Nephron progenitor cell (in vitro differentiated cells): ENCODE measurements around the gene MFAP3.
"Not testable (repeated sequence)": the region's sequence is repeated elsewhere in the genome, so short reads cannot be mapped to it uniquely, and the experiment has no call there.

ENCODE experiments used
- DNase-seq: peaks from one replicate; pipeline ENCODE4 v3.0.0; 2021
- H3K27ac Mint-ChIP-seq: 2 replicates; pipeline ENCODE4 v1.8.0; 2021; ENCODE audit warnings: mild to moderate bottlenecking, moderate library complexity, mixed read lengths
- H3K27me3 Mint-ChIP-seq: 2 replicates; pipeline ENCODE4 v1.8.0; 2021; ENCODE audit warnings: mild to moderate bottlenecking, low read depth, mixed read lengths; ENCODE audit not compliant: poor library complexity
- H3K36me3 Mint-ChIP-seq: 2 replicates; pipeline ENCODE4 v1.8.0; 2021; ENCODE audit warnings: low read depth, mixed read lengths
- H3K4me1 Mint-ChIP-seq: 2 replicates; pipeline ENCODE4 v1.8.0; 2021; ENCODE audit warnings: mixed read lengths
- H3K4me3 Mint-ChIP-seq: 2 replicates; pipeline ENCODE4 v1.8.0; 2021; ENCODE audit warnings: mild to moderate bottlenecking, moderate library complexity, mixed read lengths
- H3K9me3 Mint-ChIP-seq: 2 replicates; pipeline ENCODE4 v1.8.0; 2021; ENCODE audit warnings: mild to moderate bottlenecking, moderate library complexity, mixed read lengths
- CTCF ChIP-seq: fragments of 200-600 bp; sonication (generic); IDR thresholded peaks from 2 replicates; pipeline ENCODE4 v1.5.0; 2021; ENCODE audit warnings: antibody characterized with exemption

Gene MFAP3

GRCh38 chr5:154065971-154066370, 27.2 kb downstream of the MFAP3 start:
- peaks cover 12% of the 10 kb centered on the region for H3K27me3 Mint-ChIP-seq
- no peak overlapping the region for H3K4me3 Mint-ChIP-seq
- TF ChIP-seq CTCF: no peak
- H3K9me3 Mint-ChIP-seq: peaks cover 30% of the 10 kb centered on the region
- peaks cover under 1% of the 10 kb centered on the region for H3K4me1 Mint-ChIP-seq
- H3K27ac Mint-ChIP-seq: no peak overlapping the region
- peaks cover 39% of the 10 kb centered on the region for H3K36me3 Mint-ChIP-seq
- DNase-seq: no peak

GRCh38 chr5:154069854-154070253, 31.1 kb downstream of the MFAP3 start:
- H3K4me3 Mint-ChIP-seq, DNase-seq, H3K27ac Mint-ChIP-seq: not testable (repeated sequence)
- peaks cover 30% of the 10 kb centered on the region for H3K36me3 Mint-ChIP-seq
- H3K4me1 Mint-ChIP-seq: peaks cover 26% of the 10 kb centered on the region
- H3K27me3 Mint-ChIP-seq: peaks cover 23% of the 10 kb centered on the region
- peaks cover 30% of the 10 kb centered on the region for H3K9me3 Mint-ChIP-seq

GRCh38 chr5:154071799-154072413, 33.1 kb downstream of the MFAP3 start:
- TF ChIP-seq CTCF: no peak
- peaks cover 29% of the 10 kb centered on the region for H3K36me3 Mint-ChIP-seq
- DNase-seq: no peak

GRCh38 chr5:154072414-154073171, 33.8 kb downstream of the MFAP3 start:
- H3K4me3 Mint-ChIP-seq: no peak overlapping the region
- TF ChIP-seq CTCF: peak; percentile 95
- peaks cover 32% of the 10 kb centered on the region for H3K27me3 Mint-ChIP-seq
- H3K4me1 Mint-ChIP-seq: peaks cover 26% of the 10 kb centered on the region
- peak overlapping the region; percentile 43 for H3K27ac Mint-ChIP-seq
- peak; percentile 91 for DNase-seq
- peaks cover 29% of the 10 kb centered on the region for H3K9me3 Mint-ChIP-seq
- H3K36me3 Mint-ChIP-seq: peaks cover 29% of the 10 kb centered on the region

More at GRCh38 chr5:154071799-154072413, 33.1 kb downstream of the MFAP3 start:
- H3K9me3 Mint-ChIP-seq: peaks cover 29% of the 10 kb centered on the region
- peaks cover 32% of the 10 kb centered on the region for H3K27me3 Mint-ChIP-seq
- H3K4me1 Mint-ChIP-seq: peaks cover 26% of the 10 kb centered on the region
- H3K27ac Mint-ChIP-seq: no peak overlapping the region
- H3K4me3 Mint-ChIP-seq: no peak overlapping the region

GRCh38 chr5:154076240-154076922, 37.6 kb downstream of the MFAP3 start:
- peaks cover 46% of the 10 kb centered on the region for H3K27me3 Mint-ChIP-seq

More at GRCh38 chr5:154076240-154076922, 37.6 kb downstream of the MFAP3 start:
- no peak for TF ChIP-seq CTCF
- Mint-ChIP-seq H3K36me3 (peaks cover 4% of the 10 kb centered on the region), H3K4me1 (peaks cover 31% of the 10 kb centered on the region), H3K9me3 (peaks cover 4% of the 10 kb centered on the region), H3K27ac (no peak overlapping the region), H3K4me3 (no peak overlapping the region)
- no peak for DNase-seq
